Stimulated activated naive CD4-positive, alpha-beta T cell (primary cell): ENCODE measurements around the gene GSG1.
A peak's percentile ranks its signal among the peaks of the same experiment; 100 is the strongest.

Source experiments
- DNase-seq, 6 experiments: peaks; one replicate each; lab custom pipeline; 2025; lab: John Stamatoyannopoulos, UW

GSG1 gene

DNA sequence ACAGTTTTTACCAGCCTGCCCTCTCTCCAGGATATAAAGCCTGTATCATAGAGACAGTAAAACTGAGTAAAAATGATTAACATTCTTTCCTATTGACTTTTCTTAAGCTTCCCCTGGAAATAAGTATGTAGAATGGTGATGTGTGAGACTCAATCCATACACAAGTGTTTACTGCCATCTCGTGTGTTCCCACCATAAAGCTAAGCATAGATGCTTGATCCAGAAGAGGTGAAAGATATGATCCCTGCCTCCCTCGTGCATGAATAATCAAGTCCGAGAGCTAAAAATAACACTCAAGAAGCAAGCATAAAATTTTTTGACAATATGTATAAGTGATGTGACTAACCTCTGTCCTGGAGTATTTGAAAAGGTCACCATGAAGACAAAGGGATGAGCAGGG lies 16.9 kb upstream of the GSG1 start:
- DNase-seq, result no peak

DNA sequence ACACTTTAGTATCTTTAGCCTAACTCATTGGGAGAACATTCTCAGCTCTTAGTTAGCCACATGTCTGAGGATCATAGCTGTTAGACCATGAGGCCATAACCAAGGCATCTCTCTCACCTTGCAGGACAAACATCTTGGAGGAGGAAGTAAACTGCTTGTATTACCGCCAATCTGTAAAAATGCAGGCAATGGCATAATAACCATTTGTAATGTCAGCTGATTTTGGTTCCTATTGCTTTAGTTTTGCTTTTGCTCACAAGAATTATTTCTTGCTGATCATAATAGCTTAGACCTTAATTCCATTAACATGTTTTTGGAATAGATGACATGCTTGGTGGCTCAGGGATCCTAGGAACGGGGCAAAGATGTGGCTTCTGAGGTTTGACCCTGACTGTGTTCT lies 16.4 kb upstream of the GSG1 start:
- no peak for DNase-seq

DNA sequence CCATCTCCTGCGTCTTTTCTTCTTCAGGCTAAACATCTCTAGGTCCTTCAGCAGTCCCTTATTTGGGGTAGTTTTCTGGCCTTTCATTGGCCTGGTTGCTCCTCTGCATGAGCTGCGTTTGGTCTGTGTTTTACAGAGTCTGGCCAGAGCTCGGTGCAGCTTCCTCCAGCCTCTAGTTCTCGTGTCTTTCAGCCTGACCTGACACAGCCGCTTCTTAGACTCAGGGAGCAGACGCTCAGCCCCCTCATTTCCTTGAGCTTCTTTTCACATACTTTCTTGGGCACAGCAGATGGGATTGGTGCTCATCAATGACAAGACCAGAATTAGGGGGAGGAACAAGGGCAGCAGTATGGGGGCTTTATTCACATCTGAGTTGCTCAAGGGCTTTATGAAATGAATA lies 13.6 kb upstream of the GSG1 start:
- DNase-seq, result no peak

DNA sequence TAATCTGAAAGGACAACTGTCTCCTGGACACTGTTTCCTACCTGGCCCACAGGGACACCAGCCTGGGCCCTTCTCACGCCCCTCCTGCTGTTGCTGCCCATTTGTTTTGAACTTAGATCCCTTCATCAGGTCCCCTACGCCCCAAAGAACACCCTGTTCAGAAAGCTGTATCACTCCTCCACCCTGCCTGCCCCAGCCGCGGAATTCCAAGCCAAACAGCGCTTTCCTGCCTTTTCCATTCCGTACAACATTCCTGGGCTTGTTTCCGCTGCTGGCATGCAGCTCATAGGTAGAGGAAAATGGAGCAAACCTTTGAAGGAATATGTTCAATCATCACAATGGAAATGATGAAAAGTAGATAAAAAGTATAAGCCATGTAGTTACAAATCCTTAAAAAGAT lies 12.8 kb upstream of the GSG1 start:
- no peak for DNase-seq

DNA sequence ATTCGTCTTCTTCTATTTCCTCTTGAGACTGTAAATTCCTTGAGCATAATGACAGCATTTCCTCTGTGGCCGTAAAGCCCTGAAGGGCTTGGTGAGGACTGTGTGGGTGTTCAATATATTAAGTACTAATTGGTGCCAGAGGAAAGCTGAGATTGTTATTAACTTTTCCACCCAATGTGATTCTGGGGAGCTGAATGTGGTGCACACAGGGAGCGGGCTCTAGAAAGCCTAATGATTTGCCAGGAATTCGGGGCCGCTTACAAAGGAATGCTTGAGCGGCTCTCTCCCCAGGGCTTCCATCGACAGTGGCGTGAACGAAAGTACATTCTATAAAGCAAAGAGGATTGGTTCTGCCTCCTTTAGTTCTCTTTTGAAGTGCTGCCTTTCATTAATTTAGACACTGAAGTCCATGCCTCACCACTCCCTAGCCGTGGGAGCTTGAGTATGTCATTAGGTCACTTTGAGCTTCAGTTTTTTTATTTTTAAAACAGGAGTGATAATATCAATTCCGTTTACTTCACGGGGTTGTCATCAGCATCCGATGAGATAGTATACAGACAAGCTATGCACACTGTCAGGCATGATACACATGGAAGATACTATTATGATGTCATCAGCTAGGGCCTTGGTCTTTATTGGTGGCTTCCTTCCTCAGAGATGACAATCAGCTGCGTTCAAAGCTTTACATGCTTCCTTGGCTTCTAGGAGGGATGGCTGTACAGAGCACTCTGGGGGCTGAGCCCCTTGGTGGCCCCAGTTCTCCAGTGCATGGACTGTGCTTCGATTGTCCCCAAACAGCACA lies 11.0 kb upstream of the GSG1 start:
- DNase-seq, result no peak

DNA sequence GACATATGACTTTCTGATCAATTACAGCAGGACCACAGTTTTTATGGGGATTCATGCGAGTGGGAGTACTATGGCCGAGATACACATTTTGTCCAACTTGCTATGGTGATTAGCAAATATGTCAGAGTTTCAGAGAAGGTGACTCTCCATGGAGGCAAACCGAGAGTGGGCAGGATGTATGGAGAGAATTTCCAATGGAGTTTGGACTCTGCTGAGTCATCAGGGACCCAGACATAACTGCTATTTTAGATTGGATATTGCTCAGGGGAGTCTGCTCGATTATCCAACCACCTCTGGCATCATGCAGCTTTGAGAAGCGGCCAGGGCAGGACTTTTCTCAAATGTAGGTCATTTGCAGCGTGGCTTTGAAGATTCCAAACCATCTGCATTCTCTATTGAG lies 9.5 kb upstream of the GSG1 start:
- no peak for DNase-seq

DNA sequence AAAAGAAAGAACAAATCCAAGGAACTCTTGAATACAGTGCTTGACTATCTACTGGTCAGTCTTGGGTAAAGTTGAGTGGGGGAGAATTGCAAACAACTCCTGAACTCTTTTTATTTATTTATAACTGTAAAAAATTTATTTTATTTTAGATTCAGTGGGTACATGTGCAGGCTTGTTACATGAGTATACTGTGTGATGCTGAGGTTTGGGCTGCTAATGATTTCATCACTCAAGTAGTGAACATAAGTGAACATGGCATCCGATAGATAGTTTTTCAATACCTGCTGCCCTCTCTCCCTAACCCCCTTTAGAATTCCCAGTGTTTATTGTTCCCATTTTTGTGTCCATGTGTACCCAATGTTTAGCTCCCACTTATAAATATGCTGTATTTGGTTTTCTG lies 3.2 kb upstream of the GSG1 start:
- DNase-seq, result no peak

DNA sequence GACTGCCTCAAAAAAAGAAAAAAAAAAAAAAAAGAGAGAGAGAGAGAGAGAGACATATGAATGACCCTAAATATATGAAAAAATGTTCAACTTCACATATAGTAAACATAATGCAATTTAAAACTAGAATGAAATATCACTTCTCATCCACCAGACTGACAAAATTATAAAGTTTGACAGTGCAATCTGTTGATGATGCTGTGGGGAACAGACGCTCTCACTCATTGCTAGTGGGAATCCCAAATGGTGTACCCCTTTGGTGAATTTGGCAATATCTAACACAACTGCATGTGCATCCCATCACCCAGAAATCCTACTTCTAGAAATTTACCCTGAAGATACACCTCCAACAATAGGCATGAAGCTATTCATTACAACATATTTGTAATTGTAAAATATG lies 2.3 kb upstream of the GSG1 start:
- no peak for DNase-seq

DNA sequence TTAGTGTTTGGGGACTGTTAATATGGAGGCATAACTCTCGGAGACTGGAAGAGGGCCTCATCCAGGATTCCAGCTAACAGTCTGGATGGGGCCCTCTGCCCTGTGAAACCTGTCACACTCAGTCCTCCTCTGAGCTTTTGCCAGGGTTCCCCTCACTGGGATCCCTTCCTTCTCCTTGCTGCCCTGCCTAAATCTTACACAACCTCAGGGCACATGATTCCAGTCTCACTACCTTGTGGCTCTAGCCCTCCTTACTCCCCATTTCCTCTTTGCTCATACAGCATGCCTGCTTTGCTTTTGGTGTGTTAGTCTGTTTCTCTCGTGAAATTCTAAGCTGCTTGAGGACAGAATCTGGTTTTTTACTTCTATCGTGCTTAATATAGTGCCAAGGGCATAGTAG lies 942 bp upstream of the GSG1 start:
- no peak for DNase-seq

DNA sequence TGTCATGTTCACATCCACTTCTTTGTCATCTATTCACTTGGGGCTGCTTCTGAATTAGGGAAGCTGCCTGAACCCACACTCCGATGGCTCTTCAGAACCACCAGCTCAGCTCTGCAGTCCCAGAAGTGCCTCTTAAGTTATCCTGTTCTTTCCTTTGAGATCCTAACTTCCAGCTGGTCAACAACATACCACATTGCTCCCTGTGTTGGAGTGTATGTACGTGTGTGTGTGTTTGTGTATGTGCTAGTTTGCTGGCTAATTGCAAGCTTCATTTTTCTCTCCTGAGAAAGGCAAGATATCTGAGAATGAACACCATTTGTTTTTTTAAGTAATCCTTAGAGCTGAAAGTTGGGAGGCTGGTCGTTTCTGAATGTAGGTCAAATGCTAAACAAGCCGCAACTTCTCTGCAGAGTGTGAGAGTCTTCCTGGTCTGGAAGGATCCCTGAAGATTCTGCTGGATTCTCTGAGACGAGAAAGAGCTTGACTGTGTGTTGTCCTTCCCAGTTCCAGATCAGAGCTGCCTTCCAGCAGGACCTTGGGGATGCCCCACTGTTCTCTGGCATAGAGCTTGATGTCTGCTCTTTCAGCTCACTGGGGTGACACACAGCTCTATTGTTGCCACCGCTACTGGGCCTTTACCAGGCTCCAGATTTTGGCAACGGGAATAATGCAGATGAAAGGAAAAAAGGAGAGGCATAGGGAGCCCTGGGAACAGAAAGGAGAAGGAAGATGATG lies 839 bp downstream of the GSG1 start:
- no peak for DNase-seq

DNA sequence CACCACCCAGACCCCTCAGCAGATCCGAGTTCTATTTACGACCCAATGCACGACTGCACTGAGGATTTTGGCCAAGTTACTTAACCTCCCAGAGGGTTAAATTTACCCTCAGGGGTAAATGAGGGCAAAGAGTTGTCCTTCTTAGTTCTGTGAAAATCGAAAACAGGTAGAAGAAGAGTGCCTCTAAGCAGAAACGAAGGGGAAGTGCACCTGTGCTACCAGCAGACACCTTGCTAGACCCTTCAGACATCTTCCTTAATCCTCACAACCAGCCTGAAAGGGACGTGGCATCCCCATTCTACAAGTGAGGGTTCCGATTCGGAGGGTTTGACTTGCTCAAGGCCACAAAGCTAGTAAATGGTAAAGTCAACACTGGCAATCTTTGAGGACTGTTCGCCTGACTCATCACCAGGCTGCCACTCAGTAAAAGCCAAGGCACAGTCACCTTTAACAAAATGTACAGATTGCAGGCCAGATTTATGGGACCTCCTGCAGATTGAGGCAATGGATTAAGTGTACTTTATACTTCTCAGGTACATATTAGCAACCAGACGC lies 1.6 kb downstream of the GSG1 start:
- DNase-seq, result peak in 4 of 6 experiments; percentile 22 to 59 (median 50)

DNA sequence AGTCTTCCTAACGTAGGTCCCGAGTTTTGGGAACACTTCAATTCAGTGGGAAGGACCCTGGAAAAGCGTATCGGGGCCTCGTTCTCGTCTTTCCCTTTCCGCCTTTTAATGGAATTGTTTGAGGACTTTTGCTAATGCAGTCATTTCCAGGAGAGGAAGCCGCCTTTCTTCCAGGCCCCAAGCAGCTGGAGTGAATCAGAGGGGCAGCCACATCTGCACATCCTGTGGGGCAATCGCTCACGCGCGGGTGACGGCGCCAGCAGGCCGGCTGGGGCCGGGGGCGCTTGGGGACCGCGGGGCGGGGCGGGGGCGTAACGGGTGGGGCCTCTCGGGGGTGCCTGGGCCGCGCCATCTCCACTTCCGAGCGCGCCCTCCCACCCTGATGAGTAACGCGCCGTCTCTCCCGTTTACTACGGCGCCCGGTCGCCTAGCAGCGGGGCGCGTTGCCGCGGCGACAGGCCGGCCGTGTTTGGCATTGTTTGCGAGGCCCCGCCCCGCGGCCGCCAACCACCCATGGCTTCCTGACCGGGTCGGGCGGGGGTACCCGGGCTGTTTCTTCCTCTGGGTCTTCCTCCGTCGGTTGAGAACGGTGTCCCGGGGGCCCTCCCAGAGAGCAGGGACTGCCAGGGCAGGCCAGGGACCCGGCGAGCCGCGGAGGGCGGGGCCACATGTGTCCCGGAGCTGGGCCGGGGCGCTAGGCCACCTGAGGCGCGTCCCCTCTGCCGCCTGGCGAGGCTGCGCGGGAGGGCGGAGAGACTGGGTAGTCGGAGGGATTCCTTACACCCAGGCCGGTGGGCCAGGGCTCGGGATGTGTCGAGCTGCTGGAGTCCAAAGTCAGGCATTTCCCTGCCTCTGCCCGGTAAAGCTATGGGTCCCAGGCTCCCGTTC lies 2.3 kb downstream of the GSG1 start:
- peak; percentile 88 to 95 (median 90) for DNase-seq

DNA sequence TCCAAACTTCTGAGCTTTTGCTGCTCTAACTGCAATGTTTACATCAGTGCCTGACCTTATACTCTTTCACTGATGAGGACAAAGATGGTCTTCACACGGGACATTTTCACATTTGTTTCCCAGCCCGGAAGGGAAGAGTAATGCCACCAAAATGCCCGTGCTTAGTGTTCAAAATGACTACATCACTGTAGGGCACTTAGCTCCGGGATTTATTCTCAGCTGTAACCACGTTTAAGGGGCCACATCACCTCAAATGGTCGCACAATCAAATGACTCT lies 2.9 kb downstream of the GSG1 start:
- DNase-seq, result peak in 1 of 6 experiments; percentile 17

DNA sequence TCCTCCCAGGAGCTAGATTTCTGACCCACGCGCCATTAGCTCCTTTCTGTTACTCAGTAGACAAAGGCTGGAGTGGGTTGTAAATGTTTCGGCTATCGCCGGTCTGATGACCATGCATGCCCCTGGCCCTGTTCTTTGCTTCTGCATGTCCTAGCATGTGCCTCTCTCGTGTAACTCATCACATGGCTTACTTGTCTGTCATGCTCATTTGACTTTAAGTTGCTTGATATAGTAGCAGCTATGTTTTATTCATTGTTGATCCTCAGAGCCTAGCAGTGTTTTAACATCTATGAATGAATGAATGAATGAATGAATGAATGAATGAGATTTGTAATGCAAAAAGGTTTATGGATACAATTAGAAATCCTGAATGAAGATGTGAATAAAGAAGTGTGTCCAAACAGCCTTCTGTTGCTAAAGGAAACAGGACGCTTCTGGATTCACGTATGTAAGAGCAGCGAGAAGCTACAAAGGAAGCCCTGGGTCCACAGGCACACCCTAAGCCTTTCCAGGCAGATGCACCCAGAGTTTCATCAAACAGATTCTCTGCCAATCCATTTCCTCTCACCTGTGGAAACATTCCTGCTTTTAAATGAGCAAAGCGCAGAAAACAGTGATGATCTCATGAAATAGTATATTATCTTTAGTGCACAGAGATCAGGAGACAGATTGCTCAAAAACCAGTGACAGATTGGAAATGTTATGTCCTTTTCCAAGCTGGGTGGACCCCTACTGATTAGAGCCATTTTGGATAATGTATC lies 3.4 kb downstream of the GSG1 start:
- DNase-seq, result no peak

DNA sequence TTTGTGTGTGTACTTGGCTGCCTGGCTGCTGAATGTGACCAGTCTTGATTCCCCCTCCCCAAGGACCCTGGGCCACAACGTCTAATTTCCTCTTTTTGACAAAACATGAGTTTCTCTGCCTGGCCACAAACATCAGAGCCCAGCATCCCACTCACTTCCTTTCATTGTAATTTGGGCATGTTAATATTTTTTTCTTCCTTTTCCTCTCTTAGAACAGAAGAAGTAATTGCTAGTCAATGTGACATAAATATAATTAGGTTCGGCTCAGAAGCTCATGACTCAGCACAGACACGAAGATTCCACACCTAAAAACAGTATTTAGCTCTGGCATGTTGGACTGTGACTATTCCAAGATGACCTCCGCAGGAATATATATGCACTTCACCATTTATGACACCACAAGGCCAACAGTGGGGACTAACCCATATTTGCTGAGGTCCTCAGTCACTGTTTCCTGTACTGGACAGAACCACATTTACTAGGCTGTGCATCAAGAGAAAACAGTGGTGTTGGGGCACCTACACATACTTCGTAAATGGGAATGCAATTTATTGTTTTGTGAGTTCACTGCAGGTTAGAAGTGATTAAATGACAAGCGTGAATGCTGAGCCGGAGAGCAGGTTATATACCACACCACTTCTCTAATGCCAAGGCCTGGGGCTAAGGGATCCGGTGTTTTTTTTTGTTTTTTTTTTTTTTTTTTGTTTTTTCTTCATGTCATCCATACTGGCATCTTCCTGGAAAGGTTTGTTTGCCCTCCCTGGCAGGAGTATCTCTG lies 4.2 kb downstream of the GSG1 start:
- no peak for DNase-seq

DNA sequence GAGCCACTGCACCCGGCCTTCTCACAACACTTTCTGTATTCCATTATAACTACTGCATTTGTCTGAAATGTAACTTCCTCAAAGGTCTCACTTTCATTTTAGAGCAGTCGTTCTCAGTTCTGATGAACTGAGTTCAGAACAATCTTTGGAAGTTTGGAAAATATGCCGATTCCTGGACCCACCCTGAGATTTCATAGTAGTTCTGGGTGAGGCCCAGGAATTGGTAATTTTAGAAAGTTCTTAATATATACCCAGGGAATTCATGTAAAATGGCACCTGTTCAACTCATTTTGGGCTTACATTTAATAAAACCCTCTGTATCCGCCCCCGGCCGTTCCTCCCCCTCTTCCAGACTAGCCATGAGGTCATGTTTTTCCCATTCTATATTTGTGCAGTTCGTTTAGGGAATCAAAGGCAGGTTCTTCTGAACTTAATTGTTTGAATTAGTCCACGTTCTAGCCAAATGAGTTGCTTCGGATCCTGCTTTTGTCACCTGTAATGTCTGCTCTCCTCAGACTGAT lies 5.9 kb downstream of the GSG1 start:
- DNase-seq, result no peak

DNA sequence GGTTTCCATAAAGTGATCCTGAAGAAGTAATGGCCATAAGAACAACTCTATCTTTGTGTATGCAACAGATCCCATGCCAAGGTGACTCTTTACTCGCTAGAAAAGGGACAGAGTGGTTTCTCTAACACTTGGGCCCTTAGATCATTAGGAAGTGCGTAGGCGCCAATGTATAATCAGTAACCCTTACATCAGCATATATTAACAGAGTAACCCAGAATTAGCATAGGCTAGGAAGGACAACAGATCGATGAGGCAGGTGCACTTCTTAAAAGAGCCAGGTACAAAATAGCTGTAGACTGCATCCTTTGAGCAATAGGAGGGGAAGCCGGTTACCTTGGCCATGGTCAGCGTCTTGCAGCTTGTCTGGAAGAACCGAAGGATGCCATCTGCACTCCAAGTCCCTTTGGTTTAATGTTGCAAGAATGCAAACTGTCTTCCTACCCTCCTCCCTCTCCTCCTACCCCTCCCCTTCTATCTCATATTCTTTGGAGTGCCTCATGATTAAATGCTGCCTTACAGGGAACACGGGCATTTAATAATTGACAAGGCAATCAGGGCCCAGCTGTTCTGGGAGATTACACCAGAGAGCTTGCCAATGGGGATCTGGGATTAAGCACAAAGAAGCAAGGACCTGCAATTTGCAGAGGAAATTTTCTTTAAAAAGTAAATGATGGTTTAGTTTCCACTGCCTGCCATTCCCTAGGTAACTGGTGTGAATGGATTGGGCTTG lies 8.0 kb downstream of the GSG1 start:
- no peak for DNase-seq

DNA sequence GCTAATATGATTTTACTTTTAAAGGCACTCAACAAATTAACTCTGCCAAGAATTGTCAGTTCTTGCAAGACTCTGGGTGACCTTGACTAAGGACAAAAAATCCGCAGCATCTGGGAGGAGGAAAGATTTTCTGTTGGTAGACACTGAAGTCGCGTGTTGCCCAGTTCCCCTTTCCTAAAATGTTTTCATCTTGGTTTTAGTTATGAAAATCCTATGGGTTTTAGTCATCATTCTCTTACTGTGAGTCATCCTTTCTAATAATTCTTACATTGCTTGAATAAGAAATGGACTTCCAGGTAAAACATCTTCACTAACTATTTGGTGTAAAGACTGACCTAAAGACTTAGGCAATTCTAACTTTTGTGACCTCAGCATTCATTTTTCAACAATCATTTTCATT lies 9.1 kb downstream of the GSG1 start:
- no peak for DNase-seq

DNA sequence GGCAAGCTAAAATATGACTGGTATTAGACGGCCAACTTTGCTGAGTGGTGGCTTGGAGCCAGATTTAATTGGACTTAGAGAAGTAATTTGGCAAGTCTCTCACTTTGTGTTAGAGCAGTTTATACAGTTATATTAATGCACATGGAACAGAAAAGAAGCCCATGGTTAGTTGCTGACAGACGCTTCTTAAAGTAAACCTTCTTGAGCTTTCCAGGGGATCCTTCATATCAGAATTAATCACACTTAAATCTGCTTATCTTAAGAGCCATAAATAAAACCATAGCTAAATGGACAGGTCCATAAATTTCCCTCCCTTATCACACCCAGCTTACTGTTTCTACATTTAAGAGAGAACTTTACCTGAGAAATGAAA lies 9.6 kb downstream of the GSG1 start:
- DNase-seq, result no peak

DNA sequence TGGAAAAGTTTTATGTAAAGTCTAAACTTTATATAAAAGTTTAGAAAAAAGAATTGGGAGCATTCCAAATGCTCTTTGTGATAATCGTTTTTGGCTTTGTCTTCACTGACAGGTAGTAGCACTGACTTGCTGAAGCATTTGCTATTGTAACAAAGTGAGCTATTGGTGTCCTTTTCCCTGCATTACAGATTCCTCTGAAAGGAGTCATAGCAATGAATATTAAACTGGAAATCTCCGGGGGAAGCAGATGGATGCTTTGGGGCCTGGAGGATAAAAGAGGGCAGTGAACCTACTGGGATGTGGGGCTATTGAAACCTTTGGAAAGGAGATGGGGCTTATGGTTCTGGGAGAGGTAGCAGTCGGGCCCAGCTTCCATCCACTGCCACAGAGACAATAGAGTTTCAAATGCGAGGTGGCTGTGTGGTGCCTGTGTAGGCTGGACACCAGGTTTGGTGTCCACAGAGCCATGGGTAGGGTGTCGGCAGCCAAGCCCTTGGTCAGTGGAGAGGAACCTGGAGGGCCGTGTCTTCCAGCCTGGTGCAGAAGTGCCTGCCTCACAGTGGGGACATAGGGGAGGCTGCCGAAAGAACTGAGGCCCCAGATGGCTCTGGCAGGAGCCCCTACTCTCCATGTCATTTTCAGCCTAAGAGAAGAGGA lies 10.1 kb downstream of the GSG1 start:
- DNase-seq, result no peak
